Cardiac muscle cell (in vitro differentiated cells and primary cell): Measurements from ENCODE around the gene ACADVL. TPM values are rescaled to one million over a fixed set of nuclear protein-coding genes. Genes with fewer than 3 reads are reported as not detected.
"Not testable (repeated sequence)": the region's sequence is repeated elsewhere in the genome, so short reads cannot be mapped to it uniquely, and the experiment has no call there.

Experiments used
- DNase-seq, 2 donors: peaks; one replicate each; pipeline versions ENCODE4 v3.0.0 to v3.0.0-alpha.2; 2010 to 2017; ENCODE audit warnings: low read depth in 1 of 2, low spot score in 1 of 2
- H3K27ac ChIP-seq: fragments of 200-600 bp; sonication (generic); 2 replicates; pipeline ENCODE4 v1.5.1; 2016
- H3K27me3 ChIP-seq: fragments of 200-600 bp; sonication (generic); 2 replicates; pipeline ENCODE4 v1.6.0; 2016; ENCODE audit warnings: control low read depth
- H3K36me3 ChIP-seq: fragments of 200-600 bp; sonication (generic); 2 replicates; pipeline ENCODE4 v1.5.1; 2016; ENCODE audit warnings: control low read depth
- H3K4me1 ChIP-seq: fragments of 200-600 bp; sonication (generic); 2 replicates; pipeline ENCODE4 v1.8.1; 2017; ENCODE audit warnings: low read depth, mild to moderate bottlenecking, mixed run types
- H3K4me3 ChIP-seq: fragments of 200-600 bp; sonication (generic); 2 replicates; pipeline ENCODE4 v1.5.1; 2016; ENCODE audit warnings: mild to moderate bottlenecking
- H3K9me3 ChIP-seq: fragments of 200-600 bp; sonication (generic); 2 replicates; pipeline ENCODE4 v1.5.1; 2017; ENCODE audit warnings: low read depth, mild to moderate bottlenecking, control low read depth
- polyA plus RNA-seq: library from polyadenylated mRNA; unstranded; fragments of >200 nt; fragmentation: Nextera tagmentation; extraction: Ambion mirVana; gene quantifications from 2 replicates; pipeline ENCODE4 v1.2.1, GENCODE V29; 2016
- total RNA-seq: library from RNA; depleted of rRNA; stranded (reverse); fragments of >200 nt; gene quantifications from 2 replicates; pipeline ENCODE4 v1.2.3, GENCODE V29; 2016
- TF ChIP-seq, protein P1 (sequence below): IDR thresholded peaks from 2 replicates; pipeline ENCODE4 v1.5.1; 2012; ENCODE audit warnings: low read depth, mild to moderate bottlenecking, low read length

ACADVL gene
- total RNA-seq: 291 and 364 TPM in 2 replicates
- polyA plus RNA-seq: 573 and 681 TPM in 2 replicates

- H3K4me1 ChIP-seq: peaks cover 32% of the 10 kb centered on the region
- H3K27ac ChIP-seq: peak within 1 kb of the TSS; percentile 81
- TF ChIP-seq, protein P1, sequence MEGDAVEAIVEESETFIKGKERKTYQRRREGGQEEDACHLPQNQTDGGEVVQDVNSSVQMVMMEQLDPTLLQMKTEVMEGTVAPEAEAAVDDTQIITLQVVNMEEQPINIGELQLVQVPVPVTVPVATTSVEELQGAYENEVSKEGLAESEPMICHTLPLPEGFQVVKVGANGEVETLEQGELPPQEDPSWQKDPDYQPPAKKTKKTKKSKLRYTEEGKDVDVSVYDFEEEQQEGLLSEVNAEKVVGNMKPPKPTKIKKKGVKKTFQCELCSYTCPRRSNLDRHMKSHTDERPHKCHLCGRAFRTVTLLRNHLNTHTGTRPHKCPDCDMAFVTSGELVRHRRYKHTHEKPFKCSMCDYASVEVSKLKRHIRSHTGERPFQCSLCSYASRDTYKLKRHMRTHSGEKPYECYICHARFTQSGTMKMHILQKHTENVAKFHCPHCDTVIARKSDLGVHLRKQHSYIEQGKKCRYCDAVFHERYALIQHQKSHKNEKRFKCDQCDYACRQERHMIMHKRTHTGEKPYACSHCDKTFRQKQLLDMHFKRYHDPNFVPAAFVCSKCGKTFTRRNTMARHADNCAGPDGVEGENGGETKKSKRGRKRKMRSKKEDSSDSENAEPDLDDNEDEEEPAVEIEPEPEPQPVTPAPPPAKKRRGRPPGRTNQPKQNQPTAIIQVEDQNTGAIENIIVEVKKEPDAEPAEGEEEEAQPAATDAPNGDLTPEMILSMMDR: no peak
- DNase-seq: peak; percentile 90 to 94
- H3K4me3 ChIP-seq: peak within 1 kb of the TSS; percentile 82
- H3K36me3 ChIP-seq: peaks cover 28% of the 10 kb centered on the region
- no peaks in the 10 kb centered on the region for H3K9me3 ChIP-seq
- no peaks in the 10 kb centered on the region for H3K27me3 ChIP-seq
Observed at GRCh38 chr17:7219812-7220592, at the start of gene ACADVL, which contains the start of gene DLG4. TSS of gene ACADVL (plus strand) at chr17:7219938. CDS start at chr17:7219985, 47 bp downstream. TSS of gene DLG4 (minus strand) at chr17:7219836.

DNA sequence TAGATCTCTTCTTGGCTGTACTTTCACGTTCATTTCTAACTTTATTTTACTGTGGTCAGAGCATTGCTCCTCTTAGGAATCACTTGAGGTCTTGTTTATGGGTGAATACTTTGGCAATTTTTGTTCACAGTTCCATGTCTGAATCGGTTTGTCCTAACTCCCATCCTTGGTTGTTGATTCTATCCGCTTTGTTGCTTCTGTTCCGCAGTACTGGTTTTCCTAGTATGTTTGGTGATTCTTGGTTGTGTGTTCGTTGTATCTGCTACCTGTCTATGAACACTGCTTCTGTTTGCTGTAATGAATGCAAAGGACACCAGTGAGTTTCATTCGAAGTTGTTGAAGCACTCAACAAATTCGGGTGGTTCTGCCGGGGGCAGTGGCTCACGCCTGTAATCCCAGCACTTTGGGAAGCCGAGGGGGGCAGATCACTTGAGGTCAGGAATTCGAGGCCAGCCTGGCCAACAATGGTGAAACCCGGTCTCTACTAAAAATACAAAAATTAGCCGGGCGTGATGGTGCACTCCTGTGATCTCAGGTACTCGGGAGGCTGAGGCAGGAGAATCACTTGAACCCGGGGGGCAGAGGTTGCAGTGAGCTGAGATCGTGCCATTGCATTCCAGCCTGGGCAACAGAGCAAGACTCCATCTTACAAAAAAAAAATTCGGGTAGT, 47.1 kb upstream of the ACADVL start:
- H3K27ac ChIP-seq, DNase-seq, H3K4me3 ChIP-seq, H3K27me3 ChIP-seq, H3K4me1 ChIP-seq, H3K9me3 ChIP-seq, H3K36me3 ChIP-seq: not testable (repeated sequence)

GRCh38 chr17:7173687-7174602, 45.8 kb upstream of the ACADVL start:
- no peaks in the 10 kb centered on the region for H3K27me3 ChIP-seq
- no peaks in the 10 kb centered on the region for H3K36me3 ChIP-seq
- H3K9me3 ChIP-seq: no peaks in the 10 kb centered on the region
- TF ChIP-seq, protein P1: peak; percentile 13
- H3K27ac ChIP-seq: no peak overlapping the region
- no peaks in the 10 kb centered on the region for H3K4me1 ChIP-seq
- peak; percentile 56 to 63 for DNase-seq
- no peak overlapping the region for H3K4me3 ChIP-seq

DNA sequence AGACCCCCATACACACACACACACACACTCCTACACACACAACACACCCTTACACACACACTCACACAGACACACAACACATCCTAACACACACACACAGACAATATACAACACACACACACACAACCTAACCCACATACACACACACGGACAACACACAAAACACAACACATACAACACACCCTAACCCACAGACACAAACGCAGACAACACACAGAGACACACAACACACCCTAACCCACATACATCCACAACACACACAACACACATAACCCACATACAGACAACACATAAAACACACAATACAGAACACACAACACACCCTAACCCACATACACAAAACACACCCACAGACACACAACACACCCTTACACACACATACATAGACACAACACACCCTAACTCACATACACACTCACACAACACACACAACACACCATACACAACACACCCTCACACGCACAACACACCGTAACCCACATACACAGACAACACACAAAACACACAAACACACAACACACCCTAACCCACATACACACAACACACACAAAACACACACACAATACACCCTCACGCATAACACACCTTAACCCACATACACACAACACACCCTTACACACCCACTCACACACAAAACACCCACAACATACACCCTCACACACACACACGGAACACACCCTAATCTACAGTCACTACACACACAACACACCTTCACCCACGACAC, 45.0 kb upstream of the ACADVL start:
- H3K27me3 ChIP-seq: no peaks in the 10 kb centered on the region
- H3K4me3 ChIP-seq: no peak overlapping the region
- H3K9me3 ChIP-seq: no peaks in the 10 kb centered on the region
- no peak for DNase-seq
- H3K27ac ChIP-seq: no peak overlapping the region
- TF ChIP-seq, protein P1: no peak
- H3K36me3 ChIP-seq: no peaks in the 10 kb centered on the region
- no peaks in the 10 kb centered on the region for H3K4me1 ChIP-seq

DNA sequence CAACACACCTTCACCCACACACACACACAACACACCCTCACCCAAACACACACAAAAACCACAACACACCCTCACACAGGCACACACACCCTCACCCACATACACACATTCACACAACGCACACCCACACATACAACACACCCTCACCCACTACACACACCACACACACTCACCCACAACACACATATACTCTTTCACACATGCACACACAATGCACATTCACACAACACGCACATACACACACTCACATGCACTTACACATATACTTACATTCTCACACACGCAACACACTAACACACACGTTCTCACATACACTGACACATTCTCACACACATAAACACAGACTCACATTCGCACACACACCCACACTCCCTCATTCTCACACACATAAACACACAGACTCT, 44.4 kb upstream of the ACADVL start:
- Histone ChIP-seq H3K27ac (no peak overlapping the region), H3K4me1 (no peaks in the 10 kb centered on the region), H3K9me3 (no peaks in the 10 kb centered on the region), H3K27me3 (no peaks in the 10 kb centered on the region), H3K36me3 (no peaks in the 10 kb centered on the region), H3K4me3 (no peak overlapping the region)
- no peak for DNase-seq
- TF ChIP-seq, protein P1: no peak
